Astrocyte (in vitro differentiated cells and primary cell): ENCODE measurements around the gene FAM20B. TPM values are rescaled to one million over a fixed set of nuclear protein-coding genes. Genes with fewer than 3 reads are reported as not detected.

Source experiments
- DNase-seq: peaks from one replicate; pipeline ENCODE4 v3.0.0-alpha.2; 2010; ENCODE audit warnings: low read depth
- FAIRE-seq: peaks from 2 replicates; lab custom pipeline; 2011; peaks lifted over from hg19 to GRCh38; lab: Jason Lieb, UNC
- H2AFZ ChIP-seq: 2 replicates; pipeline ENCODE4 v1.6.0; 2012; ENCODE audit warnings: low read depth, low read length, inconsistent platforms
- H3K27ac ChIP-seq: 2 replicates; pipeline ENCODE4 v1.5.1; 2011; ENCODE audit warnings: low read depth, low read length, inconsistent platforms
- H3K27me3 ChIP-seq: 2 replicates; pipeline ENCODE4 v1.6.0; 2011; ENCODE audit warnings: low read length, inconsistent platforms; ENCODE audit not compliant: insufficient read depth
- H3K36me3 ChIP-seq: 2 replicates; pipeline ENCODE4 v1.5.1; 2011; ENCODE audit warnings: low read length, inconsistent platforms; ENCODE audit not compliant: insufficient read depth
- H3K4me1 ChIP-seq: 2 replicates; pipeline ENCODE4 v1.5.1; 2011; ENCODE audit warnings: low read length, inconsistent platforms; ENCODE audit not compliant: insufficient read depth
- H3K4me2 ChIP-seq: 2 replicates; pipeline ENCODE4 v1.6.0; 2012; ENCODE audit warnings: low read length, inconsistent platforms
- H3K4me3 ChIP-seq: 2 replicates; pipeline ENCODE4 v1.5.1; 2011; ENCODE audit warnings: low read depth, mild to moderate bottlenecking, low read length, inconsistent platforms; ENCODE audit not compliant: insufficient read depth
- H3K79me2 ChIP-seq: 2 replicates; pipeline ENCODE4 v1.6.0; 2012; ENCODE audit warnings: mild to moderate bottlenecking, low read length, inconsistent platforms; ENCODE audit not compliant: insufficient read depth
- H3K9ac ChIP-seq: 2 replicates; pipeline ENCODE4 v1.6.0; 2012; ENCODE audit warnings: mild to moderate bottlenecking, low read length, inconsistent platforms
- H3K9me3 ChIP-seq: 2 replicates; pipeline ENCODE4 v1.5.1; 2012; ENCODE audit warnings: low read depth, mild to moderate bottlenecking, low read length, inconsistent platforms; ENCODE audit not compliant: insufficient read depth
- H4K20me1 ChIP-seq: 2 replicates; pipeline ENCODE4 v1.6.0; 2012; ENCODE audit warnings: low read length, inconsistent platforms; ENCODE audit not compliant: insufficient read depth
- H3K27ac Mint-ChIP-seq: one replicate; pipeline ENCODE4 v1.8.0; 2021; ENCODE audit warnings: mild to moderate bottlenecking, mixed read lengths; ENCODE audit not compliant: unreplicated experiment
- H3K27me3 Mint-ChIP-seq: one replicate; pipeline ENCODE4 v1.8.0; 2021; ENCODE audit warnings: low read depth, mixed read lengths; ENCODE audit not compliant: unreplicated experiment
- H3K36me3 Mint-ChIP-seq: one replicate; pipeline ENCODE4 v1.8.0; 2021; ENCODE audit warnings: low read depth, mixed read lengths; ENCODE audit not compliant: unreplicated experiment
- H3K4me1 Mint-ChIP-seq: one replicate; pipeline ENCODE4 v1.8.0; 2021; ENCODE audit warnings: low read depth, mixed read lengths; ENCODE audit not compliant: unreplicated experiment
- H3K4me3 Mint-ChIP-seq: one replicate; pipeline ENCODE4 v1.8.0; 2021; ENCODE audit warnings: mild to moderate bottlenecking, moderate library complexity, mixed read lengths; ENCODE audit not compliant: unreplicated experiment
- H3K9me3 Mint-ChIP-seq: one replicate; pipeline ENCODE4 v1.8.0; 2021; ENCODE audit warnings: mild to moderate bottlenecking, mixed read lengths; ENCODE audit not compliant: unreplicated experiment
- CTCF ChIP-seq: IDR thresholded peaks from 2 replicates; pipeline ENCODE4 v1.5.1; 2011; ENCODE audit warnings: low read depth, mild to moderate bottlenecking, inconsistent platforms, low read length, moderate library complexity; ENCODE audit not compliant: insufficient read depth
- EZH2 ChIP-seq: IDR thresholded peaks from 2 replicates; pipeline ENCODE4 v1.6.1; 2012; ENCODE audit warnings: mild to moderate bottlenecking, low read length, inconsistent platforms; ENCODE audit not compliant: insufficient read depth
- total RNA-seq: library from RNA; stranded (reverse); gene quantifications from 2 replicates; pipeline ENCODE4 v1.2.1, GENCODE V29; 2021

Gene FAM20B
- total RNA-seq, 1 donor from 2014 or later, result 34.0 TPM

GRCh38 chr1:179042087-179042486 lies 16.4 kb downstream of the FAM20B start:
- peaks cover 21% of the 10 kb centered on the region for H3K4me1 Mint-ChIP-seq
- H3K79me2 ChIP-seq, result peaks cover 44% of the 10 kb centered on the region
- peaks cover 40% of the 10 kb centered on the region for H4K20me1 ChIP-seq
- TF ChIP-seq EZH2, result no peak
- TF ChIP-seq CTCF, result no peak
- H3K9me3 Mint-ChIP-seq, result no peaks in the 10 kb centered on the region
- no peak for FAIRE-seq
- no peaks in the 10 kb centered on the region for H3K27me3 ChIP-seq
- peaks cover 2% of the 10 kb centered on the region for H3K36me3 ChIP-seq
- no peak overlapping the region for H3K27ac Mint-ChIP-seq
- H3K9me3 ChIP-seq, result no peaks in the 10 kb centered on the region
- H3K4me3 Mint-ChIP-seq, result no peak overlapping the region
- no peak for DNase-seq
- H3K4me3 ChIP-seq, result no peak overlapping the region
- H3K4me1 ChIP-seq, result peaks cover 20% of the 10 kb centered on the region
- no peak overlapping the region for H3K4me2 ChIP-seq
- no peak overlapping the region for H3K27ac ChIP-seq
- no peak overlapping the region for H2AFZ ChIP-seq
- H3K9ac ChIP-seq, result no peak overlapping the region
- peaks cover 5% of the 10 kb centered on the region for H3K36me3 Mint-ChIP-seq
- no peaks in the 10 kb centered on the region for H3K27me3 Mint-ChIP-seq

- H3K4me1 Mint-ChIP-seq, result peaks cover 23% of the 10 kb centered on the region
Observed at GRCh38 chr1:179042700-179043099, 17.0 kb downstream of the FAM20B start.

More at GRCh38 chr1:179042700-179043099, 17.0 kb downstream of the FAM20B start:
- no peaks in the 10 kb centered on the region for H3K27me3 Mint-ChIP-seq
- no peak for DNase-seq
- Histone ChIP-seq H2AFZ (no peak overlapping the region), H3K79me2 (peaks cover 43% of the 10 kb centered on the region), H3K4me3 (no peak overlapping the region), H3K4me2 (no peak overlapping the region), H3K4me1 (peaks cover 23% of the 10 kb centered on the region), H3K9ac (no peak overlapping the region), H3K36me3 (peaks cover 2% of the 10 kb centered on the region), H3K27me3 (no peaks in the 10 kb centered on the region), H3K9me3 (no peaks in the 10 kb centered on the region), H4K20me1 (peaks cover 40% of the 10 kb centered on the region), H3K27ac (no peak overlapping the region)
- H3K9me3 Mint-ChIP-seq, result no peaks in the 10 kb centered on the region
- FAIRE-seq, result no peak
- peaks cover 5% of the 10 kb centered on the region for H3K36me3 Mint-ChIP-seq
- H3K27ac Mint-ChIP-seq, result no peak overlapping the region
- TF ChIP-seq CTCF (no peak), EZH2 (no peak)
- no peak overlapping the region for H3K4me3 Mint-ChIP-seq
